GM12892 (cell line): Measurements from ENCODE around the gene ATXN7L3.

Experiments used
- POLR2A ChIP-seq: IDR thresholded peaks from 2 replicates; pipeline ENCODE4 v1.6.1; 2011; ENCODE audit warnings: low read depth, low read length, control low read depth
- POLR2AphosphoS5 ChIP-seq: IDR thresholded peaks from 2 replicates; pipeline ENCODE4 v1.6.1; 2011; ENCODE audit warnings: low read depth, low read length, control low read depth
- TAF1 ChIP-seq: IDR thresholded peaks from 2 replicates; pipeline ENCODE4 v1.6.1; 2011; ENCODE audit warnings: low read depth, mild to moderate bottlenecking, control low read depth, low read length, borderline replicate concordance

- no peak for TF ChIP-seq POLR2AphosphoS5
- TF ChIP-seq POLR2A = no peak
- TF ChIP-seq TAF1 = no peak
Observed at GRCh38 chr17:44235583-44235936, 35.9 kb upstream of the ATXN7L3 start.
